HG02938 (cell line): Measurements from ENCODE around the gene PLPPR5.
"Not testable (repeated sequence)": the region's sequence is repeated elsewhere in the genome, so short reads cannot be mapped to it uniquely, and the experiment has no call there.

Experiments
- ATAC-seq: cut with Tn5 transposase; IDR thresholded peaks from one replicate; pipeline ENCODE4 v1.9.1; 2021; ENCODE audit warnings: mild to moderate bottlenecking, moderate library complexity; ENCODE audit not compliant: unreplicated experiment

Gene PLPPR5

GRCh38 chr1:99004861-99005442 lies at the start of gene PLPPR5:
PLPPR5 (minus strand) TSS chr1:99004861; CDS start chr1:99004671, 190 bp downstream.
- ATAC-seq: no peak

- no peak for ATAC-seq
Observed at GRCh38 chr1:99051611-99052283, 47.1 kb upstream of the PLPPR5 start.

GRCh38 chr1:99049745-99050144 lies 45.1 kb upstream of the PLPPR5 start:
- no peak for ATAC-seq

- ATAC-seq: not testable (repeated sequence)
Observed at GRCh38 chr1:99036746-99037145, 32.1 kb upstream of the PLPPR5 start.

GRCh38 chr1:99018313-99018712 lies 13.7 kb upstream of the PLPPR5 start:
- ATAC-seq: no peak

- ATAC-seq: no peak
Observed at GRCh38 chr1:99017655-99018054, 13.0 kb upstream of the PLPPR5 start.

GRCh38 chr1:99010679-99011078 lies 6.0 kb upstream of the PLPPR5 start:
- no peak for ATAC-seq

- ATAC-seq: no peak
Observed at GRCh38 chr1:99007366-99007765, 2.7 kb upstream of the PLPPR5 start.

- no peak for ATAC-seq
Observed at GRCh38 chr1:99005537-99005942, 879 bp upstream of the PLPPR5 start.

- no peak for ATAC-seq
Observed at GRCh38 chr1:99004254-99004860, 304 bp downstream of the PLPPR5 start.

GRCh38 chr1:99003581-99004253 lies 944 bp downstream of the PLPPR5 start:
- ATAC-seq: no peak

GRCh38 chr1:98992844-98993243 lies 11.8 kb downstream of the PLPPR5 start:
- no peak for ATAC-seq

- no peak for ATAC-seq
Observed at GRCh38 chr1:98991127-98992012, 13.3 kb downstream of the PLPPR5 start.

GRCh38 chr1:98989556-98989907 lies 15.1 kb downstream of the PLPPR5 start:
- no peak for ATAC-seq

GRCh38 chr1:98988904-98989555 lies 15.6 kb downstream of the PLPPR5 start:
- ATAC-seq: no peak

- ATAC-seq: no peak
Observed at GRCh38 chr1:98985687-98986086, 19.0 kb downstream of the PLPPR5 start.

GRCh38 chr1:98981917-98982513 lies 22.6 kb downstream of the PLPPR5 start:
- no peak for ATAC-seq

- ATAC-seq: no peak
Observed at GRCh38 chr1:98979463-98979862, 25.2 kb downstream of the PLPPR5 start.

GRCh38 chr1:98975810-98976209 lies 28.9 kb downstream of the PLPPR5 start:
- no peak for ATAC-seq

- ATAC-seq: no peak
Observed at GRCh38 chr1:98975113-98975512, 29.5 kb downstream of the PLPPR5 start.
